Stimulated activated CD4-positive, alpha-beta T cell treated with anti-CD3 and anti-CD28 coated beads, Interleukin-12 subunit alpha, Interleukin-12 subunit beta, amount 100 ng/mL, for 48 hours (primary cell): Measurements from ENCODE around the gene OSBPL3.
A peak's percentile ranks its signal among the peaks of the same experiment; 100 is the strongest.

Experiments
- DNase-seq, 3 donors: peaks; one replicate each; pipeline ENCODE4 v3.0.0-alpha.2; 2020; ENCODE audit warnings: low read depth in 2 of 3, low spot score in 1 of 3

The OSBPL3 gene

GRCh38 chr7:24981171-24981951 lies 1.4 kb upstream of the OSBPL3 start:
- DNase-seq = peak; percentile 45 to 58 (median 46)

GRCh38 chr7:24980534-24981170 lies 674 bp upstream of the OSBPL3 start:
- DNase-seq = peak in 1 of 3 donors; percentile 35

GRCh38 chr7:24979470-24979862 lies 512 bp downstream of the OSBPL3 start:
- DNase-seq = peak; percentile 55 to 72 (median 70)

- no peak for DNase-seq
Measured at GRCh38 chr7:24978843-24979469, 1.0 kb downstream of the OSBPL3 start.

GRCh38 chr7:24975644-24976260 lies 4.2 kb downstream of the OSBPL3 start:
- DNase-seq = no peak

GRCh38 chr7:24975172-24975571 lies 4.8 kb downstream of the OSBPL3 start:
- no peak for DNase-seq

- no peak for DNase-seq
Measured at GRCh38 chr7:24974026-24974832, 5.7 kb downstream of the OSBPL3 start.

- DNase-seq = no peak
Measured at GRCh38 chr7:24972991-24973390, 7.0 kb downstream of the OSBPL3 start.

- DNase-seq = no peak
Measured at GRCh38 chr7:24972166-24972477, 7.9 kb downstream of the OSBPL3 start.

- no peak for DNase-seq
Measured at GRCh38 chr7:24971333-24972165, 8.4 kb downstream of the OSBPL3 start.

GRCh38 chr7:24970676-24971075 lies 9.3 kb downstream of the OSBPL3 start:
- no peak for DNase-seq

GRCh38 chr7:24968165-24968564 lies 11.8 kb downstream of the OSBPL3 start:
- DNase-seq = no peak

GRCh38 chr7:24967696-24968095 lies 12.3 kb downstream of the OSBPL3 start:
- DNase-seq = no peak

GRCh38 chr7:24966802-24967201 lies 13.2 kb downstream of the OSBPL3 start:
- DNase-seq = no peak

GRCh38 chr7:24965831-24966708 lies 13.9 kb downstream of the OSBPL3 start:
- DNase-seq = peak in 2 of 3 donors; percentile 32 to 34

- DNase-seq = no peak
Measured at GRCh38 chr7:24964191-24964590, 15.8 kb downstream of the OSBPL3 start.

GRCh38 chr7:24963218-24963617 lies 16.8 kb downstream of the OSBPL3 start:
- peak; percentile 33 to 38 (median 37) for DNase-seq

- no peak for DNase-seq
Measured at GRCh38 chr7:24962418-24962962, 17.5 kb downstream of the OSBPL3 start.
